ENCODE data around the gene ALDH3A1.

The ALDH3A1 gene

GRCh38 chr17:19718613-19719354 is 29.3 kb downstream of the ALDH3A1 start:
- no peak for DNase-seq

- DNase-seq: no peak
Observed at GRCh38 chr17:19718041-19718612, 30.0 kb downstream of the ALDH3A1 start.

- no peak for DNase-seq
Observed at GRCh38 chr17:19717411-19717908, 30.6 kb downstream of the ALDH3A1 start.

GRCh38 chr17:19717031-19717360 is 31.1 kb downstream of the ALDH3A1 start:
- DNase-seq: no peak

- DNase-seq: no peak
Observed at GRCh38 chr17:19716108-19717030, 31.7 kb downstream of the ALDH3A1 start, which contains the start of gene SLC47A2. SLC47A2 (minus strand) TSS chr17:19716584; CDS start chr17:19716555, 29 bp downstream.

GRCh38 chr17:19714542-19715411 is 33.3 kb downstream of the ALDH3A1 start:
- no peak for DNase-seq

- DNase-seq: no peak
Observed at GRCh38 chr17:19713901-19714361, 34.2 kb downstream of the ALDH3A1 start.

GRCh38 chr17:19713462-19713861 is 34.6 kb downstream of the ALDH3A1 start:
- DNase-seq: no peak

GRCh38 chr17:19712436-19713004 is 35.6 kb downstream of the ALDH3A1 start:
- no peak for DNase-seq

- no peak for DNase-seq
Observed at GRCh38 chr17:19709841-19710240, 38.3 kb downstream of the ALDH3A1 start.

GRCh38 chr17:19708431-19709175 is 39.5 kb downstream of the ALDH3A1 start:
- DNase-seq: no peak

GRCh38 chr17:19707728-19708221 is 40.3 kb downstream of the ALDH3A1 start:
- DNase-seq: no peak

- DNase-seq: no peak
Observed at GRCh38 chr17:19706791-19707727, 41.0 kb downstream of the ALDH3A1 start.

GRCh38 chr17:19705771-19706770 is 42.0 kb downstream of the ALDH3A1 start:
- DNase-seq: no peak

GRCh38 chr17:19705201-19705600 is 42.9 kb downstream of the ALDH3A1 start:
- DNase-seq: no peak

- DNase-seq: no peak
Observed at GRCh38 chr17:19703828-19704613, 44.1 kb downstream of the ALDH3A1 start.

GRCh38 chr17:19703106-19703827 is 44.8 kb downstream of the ALDH3A1 start:
- DNase-seq: no peak

Measured in stimulated activated CD8-positive, alpha-beta memory T cell treated with anti-CD3 and anti-CD28 coated beads, Interleukin-4, amount 100 ng/mL, for 48 hours (primary cell).